K562 (cell line): Measurements from ENCODE around the gene DTL. TPM values are rescaled to one million over a fixed set of nuclear protein-coding genes. Genes with fewer than 3 reads are reported as not detected.

Experiments used
- ASH1L ChIP-seq: fragments of 450-650 bp; IDR thresholded peaks from 2 replicates; pipeline ENCODE4 v1.6.1; 2018; ENCODE audit warnings: borderline replicate concordance, mild to moderate bottlenecking, low read depth; ENCODE audit not compliant: partially characterized antibody
- CBX5 ChIP-seq: IDR thresholded peaks from 2 replicates; pipeline ENCODE4 v1.6.1; 2014; ENCODE audit warnings: low read depth, borderline replicate concordance
- CHCHD3 ChIP-seq: fragments of 250-450 bp; sonication (Bioruptor Pico); IDR thresholded peaks from 2 replicates; pipeline ENCODE4 v2.1.2; 2022; ENCODE audit warnings: mild to moderate bottlenecking
- FOSL1 ChIP-seq: fragments of 200-800 bp; sonication (Bioruptor generic); conservative IDR thresholded peaks from 2 replicates; pipeline ENCODE4 v1.6.1; 2016; ENCODE audit warnings: missing genetic modification characterization, missing compliant biosample characterization
- GTF2E2 ChIP-seq: fragments of 200-800 bp; sonication (Bioruptor generic); IDR thresholded peaks from 2 replicates; pipeline ENCODE4 v1.6.1; 2016; ENCODE audit warnings: missing genetic modification characterization, missing compliant biosample characterization
- HNRNPL ChIP-seq: fragments of 200-400 bp; formaldehyde crosslinking; IDR thresholded peaks from 2 replicates; pipeline ENCODE4 v1.6.1; 2017; ENCODE audit warnings: low read depth, mild to moderate bottlenecking, low read length
- KAT8 ChIP-seq: fragments of 450-650 bp; IDR thresholded peaks from 2 replicates; pipeline ENCODE4 v1.6.1; 2016; ENCODE audit warnings: low read depth, mild to moderate bottlenecking
- ZNF384 ChIP-seq: IDR thresholded peaks from 2 replicates; pipeline ENCODE4 v1.6.1; 2012; ENCODE audit warnings: low read depth, low read length, improper control_type of control experiment
- ZNF696 ChIP-seq: fragments of 250-450 bp; sonication (Bioruptor Pico); conservative IDR thresholded peaks from 2 replicates; pipeline ENCODE4 v1.4.0; 2020; ENCODE audit warnings: mild to moderate bottlenecking, moderate library complexity
- polyA plus RNA-seq, 8 experiments: library from polyadenylated mRNA; depleted of rRNA in 4 of 8; stranded (reverse) in 5 of 8; unstranded in 3 of 8; fragments of >200 nt; fragmentation: Nextera tagmentation in 2 of 8; fragmentation: Illumina TruSeq in 1 of 8; extraction: Ambion mirVana in 2 of 8; extraction: Trizol in 1 of 8; gene quantifications; 2 replicates each; pipeline versions ENCODE4 v1.2.1 to v1.2.3, GENCODE V29; 2011 to 2014; ENCODE audit warnings: inconsistent platforms in 1 of 8, missing spikeins in 1 of 8
- total RNA-seq, 7 experiments: library from RNA; depleted of rRNA in 6 of 7; stranded (reverse); fragments of >200 nt in 6 of 7; fragmentation: Illumina TruSeq in 2 of 7; extraction: Trizol in 2 of 7; gene quantifications; 2 replicates each; pipeline versions ENCODE4 v1.2.1 to v1.2.3, GENCODE V29; 2011 to 2021; ENCODE audit warnings: low replicate concordance in 1 of 7
- TF ChIP-seq, protein P1 (sequence below): fragments of 250-450 bp; sonication (Bioruptor Pico); IDR thresholded peaks from 2 replicates; pipeline ENCODE4 v1.6.1; 2021; ENCODE audit warnings: mild to moderate bottlenecking
- TF ChIP-seq, protein P2 (sequence below): fragments of 250-450 bp; sonication (Bioruptor Pico); IDR thresholded peaks from 2 replicates; pipeline ENCODE4 v1.8.0; 2021; ENCODE audit warnings: borderline replicate concordance, mild to moderate bottlenecking, moderate library complexity; ENCODE audit not compliant: poor library complexity, severe bottlenecking

DTL gene
- total and polyA plus RNA-seq, 9 of the 15 experiments (the other 6 are each of a cell fraction or from before 2014, with no cell fraction given) = 38.3 to 81.0 (median 63.2) TPM

DNA sequence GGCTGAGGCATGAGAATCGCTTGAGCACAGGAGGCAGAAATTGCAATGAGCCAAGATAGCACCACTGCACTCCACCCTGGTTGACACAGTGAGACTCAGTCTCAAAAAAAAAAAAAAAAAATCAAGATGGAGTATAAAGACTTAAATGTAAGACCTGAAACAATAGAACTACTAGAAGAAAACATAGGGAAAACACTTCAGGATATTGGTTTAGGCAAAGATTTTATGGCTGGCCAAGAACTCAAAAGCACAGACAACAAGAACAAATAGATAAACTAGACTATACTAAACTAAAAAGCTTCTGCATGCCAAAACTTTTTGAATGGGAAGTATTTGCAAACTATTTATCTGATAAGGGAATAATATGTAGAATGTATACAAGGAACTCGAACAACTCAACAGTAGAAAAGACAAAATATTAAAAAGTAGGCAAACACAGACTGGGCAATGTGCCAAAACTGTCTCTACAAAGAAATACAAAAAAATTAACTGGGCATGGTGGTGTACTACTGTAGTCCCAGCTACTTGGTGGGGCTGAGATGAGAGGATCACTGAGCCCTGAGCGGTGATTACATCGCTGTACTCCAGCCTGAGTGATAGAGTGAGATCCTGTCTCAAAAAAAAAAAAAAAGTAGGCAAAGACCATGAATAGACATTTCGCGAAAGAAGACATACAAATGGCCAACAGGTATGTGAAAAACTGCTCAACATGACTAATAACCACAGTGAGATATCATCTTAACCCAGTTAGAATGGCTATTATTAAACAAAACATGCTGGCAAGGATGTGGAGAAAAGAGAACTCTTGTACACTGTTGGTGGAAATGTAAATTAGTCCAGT is 25.3 kb downstream of the DTL start (continued):
- TF ChIP-seq ASH1L = no peak
- TF ChIP-seq ZNF696 (CRISPR knock-in tag) = no peak
- TF ChIP-seq HNRNPL = no peak
- no peak for TF ChIP-seq KAT8
- TF ChIP-seq, protein P1, sequence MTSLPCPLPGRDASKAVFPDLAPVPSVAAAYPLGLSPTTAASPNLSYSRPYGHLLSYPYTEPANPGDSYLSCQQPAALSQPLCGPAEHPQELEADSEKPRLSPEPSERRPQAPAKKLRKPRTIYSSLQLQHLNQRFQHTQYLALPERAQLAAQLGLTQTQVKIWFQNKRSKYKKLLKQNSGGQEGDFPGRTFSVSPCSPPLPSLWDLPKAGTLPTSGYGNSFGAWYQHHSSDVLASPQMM (CRISPR knock-in tag) = no peak
- peak; percentile 42; the same call in 1 of the 2 replicates for TF ChIP-seq FOSL1 (tag)
- TF ChIP-seq, protein P2, sequence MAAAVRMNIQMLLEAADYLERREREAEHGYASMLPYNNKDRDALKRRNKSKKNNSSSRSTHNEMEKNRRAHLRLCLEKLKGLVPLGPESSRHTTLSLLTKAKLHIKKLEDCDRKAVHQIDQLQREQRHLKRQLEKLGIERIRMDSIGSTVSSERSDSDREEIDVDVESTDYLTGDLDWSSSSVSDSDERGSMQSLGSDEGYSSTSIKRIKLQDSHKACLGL = no peak
- TF ChIP-seq CHCHD3 (CRISPR knock-in tag) = no peak
- no peak for TF ChIP-seq CBX5
- 0 out of 2 replicates have a peak, but pooled peaks have one; percentile 21 for TF ChIP-seq ZNF384
- no peak for TF ChIP-seq GTF2E2 (tag)
